ENCODE data around the gene CAMK4.

The CAMK4 gene

DNA sequence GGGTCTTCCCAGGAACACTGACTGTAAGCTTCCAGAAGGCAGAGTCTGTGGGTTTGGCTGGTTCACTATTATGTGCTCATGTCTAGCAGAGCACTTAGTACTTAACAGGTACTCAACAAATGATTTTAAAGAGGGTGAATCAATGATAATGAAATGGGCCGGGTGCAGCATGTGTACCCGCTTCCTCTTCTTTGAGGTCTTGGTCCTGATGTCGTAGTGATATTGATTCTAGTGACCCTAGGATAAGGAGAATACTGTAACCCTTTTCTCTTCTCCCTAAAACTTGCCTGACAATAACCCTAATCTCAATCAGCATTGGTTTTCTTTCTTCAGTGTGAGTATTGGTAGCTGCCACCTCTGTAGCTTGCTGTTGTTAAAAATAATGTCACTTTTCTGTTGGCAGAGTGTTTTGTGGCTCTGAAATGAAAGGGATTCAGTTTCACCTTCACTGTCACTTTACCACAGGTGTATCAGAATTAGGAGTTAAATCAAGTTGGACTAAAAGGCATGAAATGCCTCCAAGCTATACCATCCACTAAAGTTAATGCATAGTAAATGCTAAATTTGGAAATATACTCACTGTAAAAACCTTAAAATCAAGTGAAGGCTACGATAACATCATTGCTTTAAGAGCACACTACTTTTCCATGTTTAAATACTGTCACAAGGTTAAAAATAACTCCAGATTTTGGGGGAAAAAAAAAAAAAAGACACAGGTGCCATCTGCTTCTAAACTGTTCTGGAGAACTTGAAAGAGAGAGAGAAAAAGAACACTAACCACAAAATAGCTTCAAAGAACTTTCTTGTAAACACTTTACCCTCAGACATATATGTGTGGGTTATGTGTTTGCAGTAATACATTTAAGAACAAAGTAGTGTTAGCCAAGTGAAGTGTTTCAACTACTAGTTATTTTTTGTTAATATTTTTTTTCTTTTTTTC is 6.0 kb downstream of the CAMK4 start:
- H3K4me3 ChIP-seq (ENCODE audit: low read length, poor library complexity, severe bottlenecking): peak overlapping the region; percentile 83
- H3K9ac ChIP-seq (ENCODE audit: low read depth, low read length, poor library complexity, severe bottlenecking): peak overlapping the region; percentile 76
- TF ChIP-seq, protein P1, sequence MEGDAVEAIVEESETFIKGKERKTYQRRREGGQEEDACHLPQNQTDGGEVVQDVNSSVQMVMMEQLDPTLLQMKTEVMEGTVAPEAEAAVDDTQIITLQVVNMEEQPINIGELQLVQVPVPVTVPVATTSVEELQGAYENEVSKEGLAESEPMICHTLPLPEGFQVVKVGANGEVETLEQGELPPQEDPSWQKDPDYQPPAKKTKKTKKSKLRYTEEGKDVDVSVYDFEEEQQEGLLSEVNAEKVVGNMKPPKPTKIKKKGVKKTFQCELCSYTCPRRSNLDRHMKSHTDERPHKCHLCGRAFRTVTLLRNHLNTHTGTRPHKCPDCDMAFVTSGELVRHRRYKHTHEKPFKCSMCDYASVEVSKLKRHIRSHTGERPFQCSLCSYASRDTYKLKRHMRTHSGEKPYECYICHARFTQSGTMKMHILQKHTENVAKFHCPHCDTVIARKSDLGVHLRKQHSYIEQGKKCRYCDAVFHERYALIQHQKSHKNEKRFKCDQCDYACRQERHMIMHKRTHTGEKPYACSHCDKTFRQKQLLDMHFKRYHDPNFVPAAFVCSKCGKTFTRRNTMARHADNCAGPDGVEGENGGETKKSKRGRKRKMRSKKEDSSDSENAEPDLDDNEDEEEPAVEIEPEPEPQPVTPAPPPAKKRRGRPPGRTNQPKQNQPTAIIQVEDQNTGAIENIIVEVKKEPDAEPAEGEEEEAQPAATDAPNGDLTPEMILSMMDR (conservative IDR thresholded peaks at IDR 0.05; ENCODE audit: low read length): no peak
- no peak for TF ChIP-seq EZH2phosphoT487 (IDR thresholded peaks at IDR 0.05; ENCODE audit: borderline replicate concordance)
- H2AFZ ChIP-seq (ENCODE audit: low read length): no peak overlapping the region
- peaks cover 3% of the 10 kb centered on the region for H4K20me1 ChIP-seq (ENCODE audit: insufficient read depth, low read length, poor library complexity, severe bottlenecking)
- no peaks in the 10 kb centered on the region for H3K9me3 ChIP-seq (ENCODE audit: insufficient read depth, low read depth, low read length)
- H3K9me2 ChIP-seq (replicated peaks; ENCODE audit: low read depth, low read length): no peaks in the 10 kb centered on the region
- no peaks in the 10 kb centered on the region for H3K36me3 ChIP-seq (ENCODE audit: insufficient read depth, low read length)
- H3K27me3 ChIP-seq (ENCODE audit: insufficient read depth, low read length, poor library complexity, severe bottlenecking): no peaks in the 10 kb centered on the region
- peaks cover 92% of the 10 kb centered on the region for H3K79me2 ChIP-seq (ENCODE audit: insufficient read depth, low read length)
- H3K4me1 ChIP-seq (ENCODE audit: insufficient read depth, low read length, poor library complexity, severe bottlenecking): peaks cover 78% of the 10 kb centered on the region
- peaks cover 8% of the 10 kb centered on the region; the same call in 1 of the 2 replicates for H3F3A ChIP-seq (ENCODE audit: low read depth)
- H3K4me2 ChIP-seq (ENCODE audit: low read depth, low read length, poor library complexity, severe bottlenecking): peak overlapping the region; percentile 96

DNA sequence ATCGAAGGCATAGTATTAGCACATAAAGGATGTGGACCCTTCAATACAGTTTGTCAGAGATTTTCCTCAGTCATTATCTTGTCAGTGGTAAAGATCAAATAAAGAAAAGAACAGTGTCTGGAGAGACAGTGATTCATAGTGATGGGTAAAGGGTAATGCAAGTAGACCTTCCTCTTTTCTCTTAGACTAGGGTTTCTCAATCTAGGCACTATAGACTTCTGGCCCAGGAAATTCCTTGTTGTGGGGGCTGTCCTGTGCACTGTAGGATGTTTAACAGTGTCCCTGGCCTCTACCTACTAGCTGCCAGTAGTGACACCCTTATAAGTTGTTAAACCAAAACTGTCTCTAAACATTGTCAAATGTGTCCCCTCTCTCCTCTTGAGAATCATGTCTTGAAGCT is 6.9 kb downstream of the CAMK4 start:
- peak overlapping the region; percentile 83 for H3K4me3 ChIP-seq (ENCODE audit: low read length, poor library complexity, severe bottlenecking)
- H3K9me2 ChIP-seq (replicated peaks; ENCODE audit: low read depth, low read length): no peaks in the 10 kb centered on the region
- TF ChIP-seq, protein P1 (conservative IDR thresholded peaks at IDR 0.05; ENCODE audit: low read length): no peak
- TF ChIP-seq EZH2phosphoT487 (IDR thresholded peaks at IDR 0.05; ENCODE audit: borderline replicate concordance): no peak
- peaks cover 79% of the 10 kb centered on the region for H3K4me1 ChIP-seq (ENCODE audit: insufficient read depth, low read length, poor library complexity, severe bottlenecking)
- H3K4me2 ChIP-seq (ENCODE audit: low read depth, low read length, poor library complexity, severe bottlenecking): peak overlapping the region; percentile 96
- no peak overlapping the region for H2AFZ ChIP-seq (ENCODE audit: low read length)
- no peaks in the 10 kb centered on the region for H3K27me3 ChIP-seq (ENCODE audit: insufficient read depth, low read length, poor library complexity, severe bottlenecking)
- H3K36me3 ChIP-seq (ENCODE audit: insufficient read depth, low read length): no peaks in the 10 kb centered on the region
- peaks cover 92% of the 10 kb centered on the region for H3K79me2 ChIP-seq (ENCODE audit: insufficient read depth, low read length)
- peaks cover 3% of the 10 kb centered on the region for H4K20me1 ChIP-seq (ENCODE audit: insufficient read depth, low read length, poor library complexity, severe bottlenecking)
- H3F3A ChIP-seq (ENCODE audit: low read depth): peaks cover 8% of the 10 kb centered on the region; the same call in 1 of the 2 replicates
- H3K9ac ChIP-seq (ENCODE audit: low read depth, low read length, poor library complexity, severe bottlenecking): peak overlapping the region; percentile 43
- H3K9me3 ChIP-seq (ENCODE audit: insufficient read depth, low read depth, low read length): no peaks in the 10 kb centered on the region

GRCh38 chr5:111232311-111233051 is 8.3 kb downstream of the CAMK4 start:
- Histone ChIP-seq H3F3A (ENCODE audit: low read depth) (peaks cover 8% of the 10 kb centered on the region; the same call in 1 of the 2 replicates), H2AFZ (ENCODE audit: low read length) (no peak overlapping the region), H3K4me3 (ENCODE audit: low read length, poor library complexity, severe bottlenecking) (peak overlapping the region; percentile 62), H3K9me3 (ENCODE audit: insufficient read depth, low read depth, low read length) (no peaks in the 10 kb centered on the region), H3K36me3 (ENCODE audit: insufficient read depth, low read length) (no peaks in the 10 kb centered on the region), H4K20me1 (ENCODE audit: insufficient read depth, low read length, poor library complexity, severe bottlenecking) (no peaks in the 10 kb centered on the region), H3K9ac (ENCODE audit: low read depth, low read length, poor library complexity, severe bottlenecking) (peak overlapping the region; percentile 72), H3K27me3 (ENCODE audit: insufficient read depth, low read length, poor library complexity, severe bottlenecking) (no peaks in the 10 kb centered on the region), H3K9me2 (replicated peaks; ENCODE audit: low read depth, low read length) (no peaks in the 10 kb centered on the region), H3K4me1 (ENCODE audit: insufficient read depth, low read length, poor library complexity, severe bottlenecking) (peaks cover 82% of the 10 kb centered on the region), H3K79me2 (ENCODE audit: insufficient read depth, low read length) (peaks cover 89% of the 10 kb centered on the region), H3K4me2 (ENCODE audit: low read depth, low read length, poor library complexity, severe bottlenecking) (peak overlapping the region; percentile 96)
- TF ChIP-seq, protein P1 (conservative IDR thresholded peaks at IDR 0.05; ENCODE audit: low read length): no peak
